ENCODE results near the gene RBM8A. TPM values are rescaled to one million over a fixed set of nuclear protein-coding genes. Genes with fewer than 3 reads are reported as not detected.

Gene RBM8A
- total RNA-seq, 1 experiment from 2014 or later, result 482 TPM

- Histone ChIP-seq H3K27me3 (ENCODE audit: low read length) (no peaks in the 10 kb centered on the region), H2AFZ (ENCODE audit: low read length) (peak overlapping the region; percentile 48), H3K27ac (ENCODE audit: low read length) (peak overlapping the region; percentile 95), H3K9me2 (replicated peaks; ENCODE audit: low read length) (no peaks in the 10 kb centered on the region), H3K4me1 (ENCODE audit: insufficient read depth, low read length) (peaks cover 48% of the 10 kb centered on the region), H3K79me2 (ENCODE audit: low read length) (no peaks in the 10 kb centered on the region), H3K9me3 (ENCODE audit: low read length) (no peaks in the 10 kb centered on the region), H3K4me2 (ENCODE audit: low read length) (peak overlapping the region; percentile 82), H3F3A (ENCODE audit: low read length, unreplicated experiment) (peaks cover 10% of the 10 kb centered on the region), H3K9ac (ENCODE audit: low read length) (peak overlapping the region; percentile 75), H3K4me3 (ENCODE audit: low read length) (peak overlapping the region; percentile 50), H4K20me1 (ENCODE audit: low read length) (no peaks in the 10 kb centered on the region), H3K36me3 (ENCODE audit: low read depth, low read length) (no peaks in the 10 kb centered on the region)
- CTCF ChIA-PET, result interaction anchor here (0.5 to 2.4 kb wide), 11 partner anchors 17 to 171 kb away, joined by 3 to 35 read pairs (median 6); partner anchors contain the start of genes ITGA10, LIX1L, NUDT17 and PIAS3
- TF ChIP-seq CTCF (conservative IDR thresholded peaks at IDR 0.05; ENCODE audit: low read depth, low read length) (no peak), EZH2 (IDR thresholded peaks at IDR 0.05; ENCODE audit: low read length, unreplicated experiment) (no peak), EZH2phosphoT487 (IDR thresholded peaks at IDR 0.05; ENCODE audit: borderline replicate concordance, low read length) (no peak)
- intact Hi-C loops (cut with micrococcal nuclease), result loop anchor here (1.0 kb wide), 2 partner anchors 46 to 73 kb away; partner anchors contain the start of genes ANKRD34A, NUDT17 and POLR3GL
- DNase-seq (peak; percentile 96), ATAC-seq (peak; percentile 61)
- BruUV-seq (replicated peaks), result no TSS peak
- POLR2A ChIA-PET (ENCODE audit: unreplicated experiment), result interaction anchor here (0.6 kb wide), 2 partner anchors 32 to 135 kb away, joined by 3 to 5 read pairs; no protein-coding TSS in a partner anchor
Observed at GRCh38 chr1:145891143-145891542, 36.1 kb downstream of the RBM8A start.

- no peak overlapping the region for H3K9ac ChIP-seq (ENCODE audit: low read length)
- intact Hi-C loops (cut with micrococcal nuclease), result no loop called here
- POLR2A ChIA-PET (ENCODE audit: unreplicated experiment), result no interaction called here
- CTCF ChIA-PET, result no interaction called here
- H3K27me3 ChIP-seq (ENCODE audit: low read length), result no peaks in the 10 kb centered on the region
- H3K36me3 ChIP-seq (ENCODE audit: low read depth, low read length), result no peaks in the 10 kb centered on the region
- no peak overlapping the region for H3K4me3 ChIP-seq (ENCODE audit: low read length)
- peak; percentile 15 for DNase-seq
- peaks cover 54% of the 10 kb centered on the region for H3K4me1 ChIP-seq (ENCODE audit: insufficient read depth, low read length)
- H3K27ac ChIP-seq (ENCODE audit: low read length), result peak overlapping the region; percentile 95; the same call in 1 of the 2 replicates
- H3K79me2 ChIP-seq (ENCODE audit: low read length), result no peaks in the 10 kb centered on the region
- BruUV-seq (replicated peaks), result no TSS peak
- ATAC-seq, result no peak
- H3F3A ChIP-seq (ENCODE audit: low read length, unreplicated experiment), result peaks cover 10% of the 10 kb centered on the region
- no peak overlapping the region for H3K4me2 ChIP-seq (ENCODE audit: low read length)
- TF ChIP-seq EZH2 (IDR thresholded peaks at IDR 0.05; ENCODE audit: low read length, unreplicated experiment) (no peak), EZH2phosphoT487 (IDR thresholded peaks at IDR 0.05; ENCODE audit: borderline replicate concordance, low read length) (no peak), CTCF (conservative IDR thresholded peaks at IDR 0.05; ENCODE audit: low read depth, low read length) (no peak)
- no peaks in the 10 kb centered on the region for H4K20me1 ChIP-seq (ENCODE audit: low read length)
- H2AFZ ChIP-seq (ENCODE audit: low read length), result no peak overlapping the region
- H3K9me2 ChIP-seq (replicated peaks; ENCODE audit: low read length), result no peaks in the 10 kb centered on the region
- no peaks in the 10 kb centered on the region for H3K9me3 ChIP-seq (ENCODE audit: low read length)
Observed at GRCh38 chr1:145889722-145890121, 37.6 kb downstream of the RBM8A start.

GRCh38 chr1:145887631-145888030 lies 39.7 kb downstream of the RBM8A start:
- no peak overlapping the region for H3K4me2 ChIP-seq (ENCODE audit: low read length)
- H3K27me3 ChIP-seq (ENCODE audit: low read length), result no peaks in the 10 kb centered on the region
- CTCF ChIA-PET, result interaction anchor here (0.7 kb wide), 1 partner anchor 29 kb away, joined by 3 read pairs; the partner anchor contains the start of gene PIAS3
- ATAC-seq (no peak), DNase-seq (peak; percentile 66)
- no peaks in the 10 kb centered on the region for H3K79me2 ChIP-seq (ENCODE audit: low read length)
- H3K4me1 ChIP-seq (ENCODE audit: insufficient read depth, low read length), result peaks cover 46% of the 10 kb centered on the region
- H3F3A ChIP-seq (ENCODE audit: low read length, unreplicated experiment), result peaks cover 10% of the 10 kb centered on the region
- no peak overlapping the region for H2AFZ ChIP-seq (ENCODE audit: low read length)
- H3K27ac ChIP-seq (ENCODE audit: low read length), result no peak overlapping the region
- no peaks in the 10 kb centered on the region for H3K9me3 ChIP-seq (ENCODE audit: low read length)
- no peaks in the 10 kb centered on the region for H3K36me3 ChIP-seq (ENCODE audit: low read depth, low read length)
- H3K9ac ChIP-seq (ENCODE audit: low read length), result no peak overlapping the region
- TF ChIP-seq CTCF (conservative IDR thresholded peaks at IDR 0.05; ENCODE audit: low read depth, low read length) (no peak), EZH2phosphoT487 (IDR thresholded peaks at IDR 0.05; ENCODE audit: borderline replicate concordance, low read length) (no peak), EZH2 (IDR thresholded peaks at IDR 0.05; ENCODE audit: low read length, unreplicated experiment) (no peak)
- H3K4me3 ChIP-seq (ENCODE audit: low read length), result no peak overlapping the region
- no peaks in the 10 kb centered on the region for H3K9me2 ChIP-seq (replicated peaks; ENCODE audit: low read length)
- BruUV-seq (replicated peaks), result no TSS peak
- intact Hi-C loops (cut with micrococcal nuclease), result no loop called here
- H4K20me1 ChIP-seq (ENCODE audit: low read length), result no peaks in the 10 kb centered on the region
- POLR2A ChIA-PET (ENCODE audit: unreplicated experiment), result no interaction called here

Data from PC-3 (cell line).